Ovary (tissue), 3 donors: ENCODE results near the gene CTR9.

Experiments
- EP300 ChIP-seq: sonication (generic); formaldehyde crosslinking; IDR thresholded peaks from one replicate; pipeline ENCODE4 v1.6.1; 2017; ENCODE audit warnings: antibody characterized with exemption
- TF ChIP-seq, protein P1 (sequence below), 3 donors: fragments of 450-650 bp in 2 of 3; fragments of 200-600 bp in 1 of 3; IDR thresholded peaks; one replicate each; pipeline versions ENCODE4 v1.5.1 to v1.8.0; 2016 to 2022; ENCODE audit warnings: antibody characterized with exemption in 3 of 3, mild to moderate bottlenecking in 1 of 3
- donor health status: DM: no; HTN: no; CAD: no.

DNA sequence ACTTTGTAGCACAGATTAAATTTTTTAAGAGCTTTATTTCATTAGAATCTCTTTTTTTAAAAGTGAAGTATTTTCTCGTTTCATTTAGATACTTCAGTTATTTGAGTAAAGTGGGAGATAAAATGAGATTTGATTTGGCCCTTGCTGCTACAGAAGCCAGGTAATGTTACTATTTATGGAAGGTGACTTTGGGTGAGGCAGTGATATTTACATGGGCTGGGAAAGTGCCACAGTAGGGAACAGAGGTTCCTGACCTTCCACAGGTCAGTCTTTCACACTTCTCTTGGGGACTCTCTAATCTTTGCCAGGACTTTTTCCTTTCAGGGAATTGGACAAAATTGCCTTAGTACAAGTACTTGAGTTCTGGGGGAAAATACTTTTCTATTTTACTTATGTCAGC, 20.4 kb downstream of the CTR9 start:
- TF ChIP-seq, protein P1, sequence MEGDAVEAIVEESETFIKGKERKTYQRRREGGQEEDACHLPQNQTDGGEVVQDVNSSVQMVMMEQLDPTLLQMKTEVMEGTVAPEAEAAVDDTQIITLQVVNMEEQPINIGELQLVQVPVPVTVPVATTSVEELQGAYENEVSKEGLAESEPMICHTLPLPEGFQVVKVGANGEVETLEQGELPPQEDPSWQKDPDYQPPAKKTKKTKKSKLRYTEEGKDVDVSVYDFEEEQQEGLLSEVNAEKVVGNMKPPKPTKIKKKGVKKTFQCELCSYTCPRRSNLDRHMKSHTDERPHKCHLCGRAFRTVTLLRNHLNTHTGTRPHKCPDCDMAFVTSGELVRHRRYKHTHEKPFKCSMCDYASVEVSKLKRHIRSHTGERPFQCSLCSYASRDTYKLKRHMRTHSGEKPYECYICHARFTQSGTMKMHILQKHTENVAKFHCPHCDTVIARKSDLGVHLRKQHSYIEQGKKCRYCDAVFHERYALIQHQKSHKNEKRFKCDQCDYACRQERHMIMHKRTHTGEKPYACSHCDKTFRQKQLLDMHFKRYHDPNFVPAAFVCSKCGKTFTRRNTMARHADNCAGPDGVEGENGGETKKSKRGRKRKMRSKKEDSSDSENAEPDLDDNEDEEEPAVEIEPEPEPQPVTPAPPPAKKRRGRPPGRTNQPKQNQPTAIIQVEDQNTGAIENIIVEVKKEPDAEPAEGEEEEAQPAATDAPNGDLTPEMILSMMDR (IDR thresholded peaks at IDR 0.05): no peak
- no peak for TF ChIP-seq EP300
